Fibroblast of skin of scalp (primary cell): ENCODE measurements around the gene LHPP.

Experiments used
- DNase-seq: peaks from one replicate; pipeline ENCODE4 v3.0.0-alpha.2; 2013

Gene LHPP

GRCh38 chr10:124470544-124471434 is 9.2 kb downstream of the LHPP start:
- no peak for DNase-seq

- DNase-seq: no peak
These were observed 10.4 kb downstream of the LHPP start for GRCh38 chr10:124472071-124472470.

DNA sequence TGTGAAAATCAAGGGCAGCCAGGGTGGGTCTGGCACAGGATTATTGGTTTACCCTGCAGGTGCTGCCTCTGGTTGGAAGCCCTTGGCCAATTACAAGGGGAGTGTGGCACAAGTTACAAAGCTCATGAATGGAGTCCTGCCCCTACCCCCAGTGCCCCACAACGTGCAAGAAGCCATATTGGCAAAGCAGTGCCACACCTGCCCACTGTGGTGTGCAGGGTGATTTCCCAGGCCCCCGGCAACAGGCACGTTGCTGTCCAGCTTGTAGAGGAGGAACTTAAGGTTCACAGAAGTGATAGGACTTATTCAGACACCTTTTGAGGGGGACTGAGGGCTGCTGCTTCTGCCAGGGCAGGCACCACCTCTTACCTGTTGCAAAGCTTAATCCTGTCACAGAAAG is 11.4 kb downstream of the LHPP start:
- DNase-seq: no peak

DNA sequence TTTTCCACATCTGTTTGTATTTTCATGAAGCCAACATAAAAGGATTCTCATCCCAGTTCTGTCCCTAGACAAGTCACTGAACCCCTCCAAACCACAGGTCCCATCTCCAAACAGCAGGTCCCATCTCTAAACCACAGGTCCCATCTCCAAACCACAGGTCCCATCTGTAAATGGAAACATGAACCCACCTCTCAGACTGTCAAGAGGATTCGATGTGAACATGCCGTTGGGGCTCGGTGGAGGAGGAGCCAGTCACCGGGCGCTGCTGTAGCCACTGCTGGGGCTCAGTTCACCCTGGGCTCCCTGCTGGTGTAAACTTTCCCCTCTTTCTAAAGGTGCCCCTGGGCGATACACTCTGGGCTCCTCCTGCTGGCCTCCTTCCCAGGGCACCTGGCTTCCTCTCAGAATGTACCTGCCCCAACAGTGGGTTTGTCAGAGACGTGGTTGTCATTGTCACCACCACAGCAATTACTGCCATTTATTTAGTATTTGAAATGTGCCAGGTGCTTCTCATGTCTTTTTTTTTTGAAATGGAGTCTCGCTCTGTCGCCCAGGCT is 13.0 kb downstream of the LHPP start:
- DNase-seq: no peak

DNA sequence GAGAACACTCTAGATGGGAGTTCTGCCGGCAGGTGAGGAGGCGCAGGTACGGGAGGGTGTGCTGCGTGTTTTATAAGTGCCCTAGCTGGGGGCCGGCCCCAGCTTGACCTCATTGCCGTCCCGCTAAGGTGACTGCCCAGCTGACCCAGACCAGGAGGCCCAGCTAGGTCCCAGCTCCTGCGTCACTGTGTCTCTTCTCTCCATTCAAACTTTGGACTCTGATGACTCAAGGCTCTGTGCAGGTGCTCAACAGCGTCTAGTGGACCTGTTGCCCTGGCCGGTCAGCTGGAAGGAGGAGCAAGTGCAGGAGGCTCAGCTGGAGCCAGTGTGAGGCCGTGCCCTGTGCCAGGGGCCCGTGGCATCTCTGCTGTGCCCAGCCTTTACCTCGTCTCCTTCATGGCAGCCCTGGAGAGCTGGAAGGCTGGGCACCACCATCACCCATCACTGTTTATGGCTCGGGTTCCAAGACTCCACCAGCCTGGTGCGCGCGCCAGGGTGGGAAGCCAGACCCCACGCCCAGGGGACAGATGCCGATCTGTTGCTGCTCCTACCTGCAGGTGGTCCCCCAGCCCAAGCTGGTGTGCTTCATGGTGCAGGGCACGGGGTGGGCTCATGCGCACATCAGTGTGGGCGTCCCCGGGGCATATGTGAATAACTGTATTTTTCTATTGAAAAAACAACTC is 14.6 kb downstream of the LHPP start:
- no peak for DNase-seq

DNA sequence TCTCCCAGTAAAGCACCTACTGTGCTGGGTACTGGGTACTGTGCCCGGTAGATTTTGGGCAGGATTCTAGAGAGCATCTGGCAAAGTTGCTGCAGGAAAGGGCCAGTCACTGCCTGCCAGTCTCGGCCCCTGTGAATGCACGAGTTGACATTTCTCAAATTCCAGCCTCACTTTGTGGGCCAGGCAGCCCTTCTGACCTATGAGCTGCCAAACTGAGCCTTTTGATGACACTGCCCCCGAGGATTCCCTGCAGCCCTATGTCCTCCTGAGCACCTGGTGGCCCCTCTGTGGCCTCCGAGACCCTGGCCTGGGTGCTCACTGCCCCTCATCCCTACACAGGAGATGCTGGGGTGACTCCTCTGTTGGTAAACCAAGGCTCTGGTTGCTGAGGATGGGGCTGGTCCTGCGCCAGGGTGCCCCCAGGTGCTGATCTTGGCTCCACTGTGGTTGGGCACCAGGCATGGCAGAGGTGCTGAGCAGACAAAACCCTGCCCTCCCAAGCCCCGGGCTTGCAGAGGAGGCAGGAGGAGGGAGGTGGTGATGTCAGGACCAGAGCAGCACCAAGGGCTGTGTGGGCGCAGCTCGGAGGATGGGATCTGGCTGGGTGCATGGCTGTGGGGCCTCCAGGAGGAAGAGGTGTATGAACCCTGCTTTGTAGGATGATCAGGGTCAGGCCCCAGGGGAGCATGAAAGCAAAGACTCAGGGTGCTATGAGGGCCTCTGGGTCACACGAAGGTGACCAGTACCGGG is 16.2 kb downstream of the LHPP start:
- no peak for DNase-seq

DNA sequence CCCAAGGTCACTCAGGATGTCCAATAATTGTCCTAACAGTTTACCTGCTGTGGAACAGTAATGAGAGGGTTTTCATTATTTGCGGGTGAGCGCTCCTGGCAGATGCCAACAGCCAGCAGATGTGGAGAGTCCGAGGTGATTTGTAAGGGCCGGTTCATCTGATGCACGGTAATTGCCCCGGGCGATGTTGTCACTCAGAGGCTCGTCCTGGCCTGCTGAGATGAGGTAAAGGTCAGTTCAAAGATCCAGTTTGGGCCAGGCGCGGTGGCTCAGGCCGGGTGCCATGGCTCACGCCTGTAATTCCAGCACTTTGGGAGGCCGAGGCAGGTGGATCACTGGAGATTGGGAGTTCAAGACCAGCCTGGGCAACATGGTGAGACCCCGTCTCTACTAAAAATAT is 16.9 kb downstream of the LHPP start:
- no peak for DNase-seq

- DNase-seq: no peak
These were observed 19.2 kb downstream of the LHPP start for GRCh38 chr10:124480860-124481259.

DNA sequence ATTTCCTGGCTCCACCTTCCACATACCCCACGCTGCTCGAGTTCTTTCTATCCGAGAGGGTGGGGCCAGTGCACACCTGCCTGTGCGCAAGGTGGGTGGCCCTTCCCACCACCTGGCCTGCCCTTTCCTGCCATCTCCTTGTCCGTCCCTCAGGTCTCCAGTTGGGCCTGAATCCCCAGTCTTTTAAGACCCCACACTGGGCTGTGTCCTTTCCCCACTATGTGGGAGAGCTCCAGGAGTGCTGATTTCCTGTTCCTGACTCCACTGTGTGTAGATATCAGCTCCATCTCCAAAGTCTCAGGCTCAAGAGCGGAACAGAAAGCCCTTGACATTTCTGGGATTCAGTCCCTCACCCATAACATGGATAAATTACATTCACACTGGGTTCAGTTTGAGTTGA is 20.1 kb downstream of the LHPP start:
- no peak for DNase-seq

DNA sequence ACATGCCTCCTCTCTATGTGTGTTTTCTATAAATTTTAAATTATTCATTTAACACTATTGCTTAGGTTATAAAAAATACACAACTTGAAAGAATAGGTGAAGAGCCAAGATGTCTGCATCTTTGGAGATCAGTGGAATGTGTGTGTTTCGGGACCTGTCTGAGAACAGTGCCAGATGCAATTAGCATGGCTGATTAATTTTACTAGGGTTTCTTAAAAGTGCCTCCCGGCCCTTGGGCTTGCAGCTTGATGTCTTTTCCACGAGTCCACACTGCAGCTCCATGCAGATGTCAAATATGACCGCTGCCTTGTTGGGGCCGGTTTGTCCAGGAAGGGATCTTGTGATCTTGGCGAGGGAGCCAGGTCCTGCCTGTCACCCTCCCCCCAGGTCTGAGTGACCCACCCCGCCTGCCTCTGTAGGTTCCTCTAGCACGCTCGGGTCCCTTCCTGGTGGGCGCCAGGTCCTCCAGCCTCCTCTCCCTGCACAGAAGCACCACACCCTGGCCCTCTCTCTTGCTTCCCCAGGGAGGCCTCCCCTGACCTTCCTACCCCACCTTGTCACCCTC is 20.7 kb downstream of the LHPP start:
- no peak for DNase-seq

DNA sequence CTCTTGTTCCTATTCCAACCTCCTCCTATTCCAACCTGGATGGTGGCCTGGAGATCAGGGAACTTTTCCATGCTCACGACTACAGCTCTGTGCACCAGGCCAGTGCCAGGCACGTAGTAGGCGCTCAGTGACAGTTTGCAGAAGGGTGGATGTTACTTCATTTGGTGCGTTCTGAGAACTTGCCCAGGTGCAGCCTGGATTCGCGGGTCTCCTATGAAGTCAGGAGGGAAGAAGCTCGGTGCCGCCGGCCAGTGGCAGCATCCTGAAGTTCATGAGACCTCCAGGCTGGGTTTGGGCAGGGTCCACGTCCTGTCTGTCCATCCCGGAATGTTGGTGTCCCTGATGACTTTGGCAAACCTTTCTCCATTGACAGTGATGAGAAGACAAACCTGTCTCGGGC is 21.3 kb downstream of the LHPP start:
- no peak for DNase-seq

DNA sequence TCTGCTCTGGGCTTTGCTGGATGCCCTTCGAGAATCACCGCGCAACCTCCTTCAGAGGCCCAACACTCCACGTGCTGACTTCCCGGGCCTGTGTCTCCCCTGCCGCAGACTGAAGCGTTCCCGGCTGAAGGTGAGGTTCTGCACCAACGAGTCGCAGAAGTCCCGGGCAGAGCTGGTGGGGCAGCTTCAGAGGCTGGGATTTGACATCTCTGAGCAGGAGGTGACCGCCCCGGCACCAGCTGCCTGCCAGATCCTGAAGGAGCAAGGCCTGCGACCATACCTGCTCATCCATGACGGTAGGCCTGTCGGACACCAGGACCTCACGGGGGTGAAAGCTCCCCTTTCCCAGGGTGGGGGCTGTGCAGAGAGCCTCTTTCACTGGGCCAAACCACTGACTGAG is 22.4 kb downstream of the LHPP start:
- DNase-seq: no peak

GRCh38 chr10:124484661-124485060 is 23.0 kb downstream of the LHPP start:
- DNase-seq: no peak

GRCh38 chr10:124486635-124487034 is 25.0 kb downstream of the LHPP start:
- no peak for DNase-seq

DNA sequence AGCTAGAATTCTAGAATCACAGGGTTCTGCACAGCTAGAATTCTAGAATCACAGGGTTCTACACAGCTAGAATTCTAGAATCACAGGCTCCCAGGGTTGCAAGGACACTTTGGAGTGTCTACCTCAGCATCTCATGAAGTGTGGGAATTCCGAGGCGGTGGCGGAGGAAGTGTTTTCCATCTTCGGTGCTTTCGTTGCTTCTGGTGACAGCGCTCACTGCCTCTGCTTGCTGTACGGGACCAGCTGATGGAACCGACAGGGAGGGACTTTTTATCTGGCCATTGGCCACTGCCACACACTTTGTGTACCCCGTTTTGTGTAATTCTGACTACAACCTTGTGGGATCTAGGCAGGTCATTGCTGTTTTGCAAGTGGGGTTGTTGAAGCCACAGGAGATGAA is 29.5 kb downstream of the LHPP start:
- no peak for DNase-seq

DNA sequence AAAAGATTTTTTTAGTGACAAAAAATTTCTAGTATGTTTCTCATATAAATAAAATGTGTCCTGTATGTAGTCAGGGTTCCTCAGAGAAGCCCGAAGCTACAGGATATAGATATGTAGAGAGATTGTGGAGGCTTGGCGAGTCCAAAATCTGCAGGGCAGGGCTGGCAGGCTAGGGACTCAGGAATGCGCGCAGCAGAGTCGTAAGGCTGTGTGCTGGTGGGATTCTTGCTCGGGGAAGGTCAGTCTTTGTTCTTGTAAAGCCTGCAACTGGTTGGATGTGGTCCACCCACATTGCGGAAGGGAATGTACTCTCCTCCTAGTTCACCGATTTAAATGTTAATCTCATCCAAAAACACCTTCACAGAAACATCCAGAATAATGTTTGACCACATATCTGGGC is 30.6 kb downstream of the LHPP start:
- no peak for DNase-seq

- no peak for DNase-seq
These were observed 31.7 kb downstream of the LHPP start for GRCh38 chr10:124493214-124493882.

- DNase-seq: no peak
These were observed 32.6 kb downstream of the LHPP start for GRCh38 chr10:124494046-124494807.

DNA sequence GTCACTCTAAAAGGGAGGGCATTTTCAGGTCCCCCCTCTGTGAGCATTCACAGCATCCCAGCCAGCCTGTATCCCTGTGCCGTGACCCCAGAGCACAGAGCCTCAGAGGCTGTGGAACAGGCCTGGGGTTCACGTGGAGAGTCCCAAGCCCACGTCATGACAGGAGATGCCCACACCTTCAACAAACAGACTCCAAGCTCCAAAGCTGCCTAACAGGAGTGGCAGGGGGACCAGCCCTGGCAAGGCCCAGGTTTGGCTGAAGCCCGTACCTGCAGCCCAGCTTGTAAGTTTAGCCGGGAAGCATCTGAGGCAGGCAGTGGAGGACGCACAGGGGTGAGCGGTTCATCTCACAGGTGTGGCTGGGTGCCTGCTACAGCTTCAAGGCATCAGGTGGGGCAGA is 33.5 kb downstream of the LHPP start:
- no peak for DNase-seq

GRCh38 chr10:124495725-124496124 is 34.1 kb downstream of the LHPP start:
- DNase-seq: no peak

DNA sequence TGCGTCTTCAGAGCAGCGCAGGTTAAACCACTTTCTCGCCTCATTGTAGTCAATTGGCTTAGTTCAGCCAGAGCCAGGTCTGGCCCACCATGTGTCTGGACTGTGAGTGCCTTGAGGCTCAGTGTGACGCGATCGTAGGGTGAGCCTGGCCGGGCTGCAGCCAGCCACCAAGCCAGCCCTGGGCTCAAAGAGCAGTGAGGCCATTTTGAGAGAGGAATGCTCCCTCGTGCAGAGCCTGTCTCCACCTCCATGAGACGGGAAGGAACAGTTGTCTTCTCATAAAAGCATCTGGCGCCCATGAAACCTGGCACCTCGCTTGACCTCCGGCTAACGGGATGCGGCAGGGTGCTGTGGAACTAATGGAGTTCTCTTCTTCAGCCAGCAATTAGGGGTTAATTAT is 34.5 kb downstream of the LHPP start:
- no peak for DNase-seq
